ENCODE data around the gene NAP1L4.

Gene NAP1L4

DNA sequence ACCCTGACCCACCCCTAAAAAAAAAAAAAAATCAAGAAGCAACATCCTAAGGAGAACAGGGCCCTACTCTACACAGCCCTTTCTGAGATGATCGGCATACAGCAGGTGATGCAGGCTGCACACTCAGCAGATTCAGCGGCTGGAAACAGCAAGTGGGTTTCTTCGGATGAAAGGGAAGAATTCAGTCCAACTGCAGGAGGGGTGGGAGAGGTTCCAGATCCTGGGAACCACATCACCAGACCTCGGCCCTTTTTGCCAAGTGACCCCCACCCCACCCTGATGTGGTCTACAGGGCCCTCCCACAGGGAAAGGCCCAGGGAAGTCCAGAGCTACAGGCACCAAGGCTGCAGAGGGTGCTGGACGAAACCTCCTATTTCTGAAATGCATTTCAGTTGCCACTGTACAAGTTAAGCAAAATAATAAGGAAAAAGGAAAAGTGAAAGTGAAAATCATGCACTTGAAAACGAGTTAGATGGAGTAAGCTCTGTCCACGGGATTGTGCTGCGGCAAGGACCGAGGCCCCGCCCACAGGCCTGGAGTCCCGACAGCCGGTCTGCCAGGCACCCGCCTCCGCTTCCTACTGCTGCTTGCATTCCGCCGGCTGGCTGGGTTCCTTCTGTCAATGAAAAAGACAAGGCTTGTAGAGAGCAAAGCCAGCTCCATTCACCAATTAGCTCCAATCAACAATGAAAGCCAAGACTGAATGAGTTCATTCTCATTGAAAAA, 46.9 kb downstream of the NAP1L4 start:
- no peak overlapping the region for H3K27ac ChIP-seq
- no peak for TF ChIP-seq CTCF (IDR thresholded peaks at IDR 0.05)
- TF ChIP-seq ZFX (IDR thresholded peaks at IDR 0.05; ENCODE audit: borderline replicate concordance), result no peak

- no peak for TF ChIP-seq CTCF (IDR thresholded peaks at IDR 0.05)
- no peak overlapping the region for H3K27ac ChIP-seq
These were observed 47.6 kb downstream of the NAP1L4 start for GRCh38 chr11:2944530-2944929.

DNA sequence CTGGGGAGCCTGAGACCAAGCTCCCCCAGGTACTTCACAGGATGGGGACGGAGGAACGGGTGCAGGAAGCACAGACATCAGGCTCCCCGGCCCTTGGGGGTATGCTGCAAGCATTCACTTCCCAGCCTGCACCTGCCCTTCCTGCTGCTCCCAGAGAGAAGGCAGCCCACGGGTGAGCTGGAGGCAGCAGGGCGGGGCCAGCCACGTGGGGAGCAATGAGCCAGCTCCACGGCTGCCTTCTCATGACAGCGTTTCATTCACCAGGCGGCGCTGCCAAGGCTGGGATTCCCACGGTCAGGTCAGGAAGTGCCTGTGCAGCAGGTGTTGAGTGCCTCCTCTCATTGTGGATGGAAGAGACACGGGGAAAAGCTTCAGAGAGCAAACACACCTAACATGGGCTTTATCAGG, 48.4 kb downstream of the NAP1L4 start:
- no peak overlapping the region for H3K27ac ChIP-seq

GRCh38 chr11:2942872-2943710, 49.0 kb downstream of the NAP1L4 start:
- TF ChIP-seq CTCF (IDR thresholded peaks at IDR 0.05) (no peak), ZFX (IDR thresholded peaks at IDR 0.05; ENCODE audit: borderline replicate concordance) (no peak)
- H3K27ac ChIP-seq, result no peak overlapping the region

More for the DNA sequence above, 48.4 kb downstream of the NAP1L4 start:
- TF ChIP-seq CTCF (IDR thresholded peaks at IDR 0.05) (no peak), ZFX (IDR thresholded peaks at IDR 0.05; ENCODE audit: borderline replicate concordance) (no peak)

GRCh38 chr11:2942447-2942846, 49.7 kb downstream of the NAP1L4 start:
- TF ChIP-seq ZFX (IDR thresholded peaks at IDR 0.05; ENCODE audit: borderline replicate concordance), result no peak
- 0 out of 2 replicates have a peak overlapping the region, but pooled peaks have one; percentile 23 for H3K27ac ChIP-seq

- peak overlapping the region; percentile 23 for H3K27ac ChIP-seq
- TF ChIP-seq CTCF (IDR thresholded peaks at IDR 0.05) (no peak), ZFX (IDR thresholded peaks at IDR 0.05; ENCODE audit: borderline replicate concordance) (no peak)
These were observed 51.0 kb downstream of the NAP1L4 start for GRCh38 chr11:2940921-2941821.

GRCh38 chr11:2940147-2940920, 51.8 kb downstream of the NAP1L4 start:
- peak overlapping the region; percentile 23 for H3K27ac ChIP-seq

GRCh38 chr11:2938458-2939418, 53.4 kb downstream of the NAP1L4 start:
- 0 out of 2 replicates have a peak overlapping the region, but pooled peaks have one; percentile 23 for H3K27ac ChIP-seq

More at GRCh38 chr11:2940147-2940920, 51.8 kb downstream of the NAP1L4 start:
- TF ChIP-seq ZFX (IDR thresholded peaks at IDR 0.05; ENCODE audit: borderline replicate concordance) (no peak), CTCF (IDR thresholded peaks at IDR 0.05) (no peak)

Data from 22Rv1 (cell line).